AG20443 (cell line): ENCODE measurements around the gene EPN2.

Experiments
- DNase-seq: peaks from one replicate; pipeline ENCODE4 v3.0.0; 2012; ENCODE audit warnings: low spot score, mixed read lengths

Gene EPN2

DNA sequence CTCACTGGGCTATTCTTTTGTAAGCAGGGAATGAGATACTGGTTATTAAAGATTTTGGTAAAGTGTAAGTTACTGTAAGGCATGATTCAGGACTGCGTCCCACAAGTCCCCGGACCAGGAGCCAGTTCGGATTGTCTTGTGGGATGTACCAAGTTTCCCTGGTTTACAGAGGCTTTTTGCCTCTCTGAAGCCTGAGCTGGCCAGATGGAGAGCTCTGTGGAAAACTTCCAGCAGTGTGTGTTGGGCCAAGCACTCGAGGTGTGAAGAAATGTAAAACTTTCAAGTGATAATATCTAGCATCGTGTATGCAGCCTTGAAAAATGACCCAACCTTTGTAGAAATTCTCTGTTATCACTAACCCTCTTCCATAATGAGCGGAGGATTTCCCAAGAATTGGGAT lies 2.4 kb downstream of the EPN2 start:
- no peak for DNase-seq

DNA sequence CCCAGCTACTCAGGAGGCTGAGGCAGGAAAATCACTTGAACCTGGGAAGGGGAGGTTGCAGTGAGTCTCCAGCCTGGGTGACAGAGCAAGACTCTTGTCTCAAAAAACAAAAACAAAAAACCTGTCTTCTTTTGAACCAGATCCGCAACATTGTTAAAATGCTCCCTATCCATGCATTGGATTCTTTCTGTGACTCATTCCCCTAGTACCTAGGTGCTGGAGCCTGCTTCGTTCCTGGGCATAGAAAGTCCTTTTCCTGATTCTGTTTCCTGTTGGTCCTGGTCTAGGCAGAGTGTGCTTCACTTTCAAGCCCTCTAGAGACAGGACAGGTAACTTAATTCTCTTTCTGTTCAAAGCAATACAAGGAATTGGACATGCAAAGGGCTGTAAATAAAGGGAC lies 5.2 kb downstream of the EPN2 start:
- DNase-seq, result no peak

DNA sequence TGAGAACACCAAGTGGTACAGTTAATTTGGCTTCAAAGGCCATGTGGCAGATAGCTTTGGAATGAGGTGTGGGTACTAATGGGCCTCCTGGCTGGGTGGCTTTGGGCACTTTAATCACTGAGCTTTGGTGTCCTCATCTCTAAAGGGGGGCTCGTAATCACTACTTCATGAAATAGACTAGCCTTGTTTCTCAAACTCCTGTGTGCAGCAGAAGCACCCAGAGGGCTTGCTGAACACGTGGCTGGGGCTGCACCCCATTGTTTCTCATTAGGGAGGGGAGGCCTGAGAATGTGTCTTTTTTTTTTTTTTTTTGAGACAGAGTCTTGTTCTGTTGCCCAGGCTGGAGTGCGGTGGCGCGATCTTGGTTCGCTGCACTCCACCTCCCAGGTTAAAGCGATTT lies 5.8 kb downstream of the EPN2 start:
- DNase-seq, result no peak

DNA sequence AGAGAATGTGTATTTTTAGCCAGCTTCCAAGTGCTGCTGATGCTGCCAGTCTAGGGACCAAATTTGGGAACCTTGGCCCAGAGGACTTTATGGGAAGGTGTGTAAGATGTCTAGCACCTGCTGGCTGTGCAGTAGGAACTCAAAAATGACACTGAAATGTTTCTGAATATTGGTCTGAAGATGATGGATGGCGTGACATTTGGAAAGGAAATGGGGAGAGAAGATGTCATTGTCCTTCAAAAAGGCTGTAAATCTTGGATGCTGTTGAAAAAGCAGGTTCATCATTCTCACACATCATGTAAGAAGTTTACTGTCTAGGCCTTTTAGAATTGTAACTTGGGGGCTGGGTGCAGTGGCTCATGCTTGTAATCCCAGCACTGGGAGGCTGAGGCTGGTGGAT lies 6.7 kb downstream of the EPN2 start:
- no peak for DNase-seq

DNA sequence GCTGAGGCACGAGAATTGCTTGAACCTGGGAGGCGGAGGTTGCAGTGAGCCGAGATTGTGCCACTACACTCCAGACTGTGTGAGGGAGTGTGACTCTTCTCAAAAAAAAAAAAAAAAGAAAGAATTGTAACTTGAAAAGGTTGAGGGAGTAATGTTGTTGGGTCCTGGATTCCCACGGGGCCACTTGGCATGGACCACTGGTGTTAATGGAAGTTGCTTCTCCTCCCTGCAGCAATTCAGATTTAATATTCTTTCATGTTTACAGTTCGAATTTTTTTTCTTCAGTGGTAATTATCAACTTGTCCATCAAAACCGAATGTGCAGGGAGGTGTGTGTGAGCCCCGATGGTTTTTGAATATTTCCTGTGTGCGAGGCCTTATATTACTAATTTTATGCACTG lies 7.2 kb downstream of the EPN2 start:
- DNase-seq, result no peak

DNA sequence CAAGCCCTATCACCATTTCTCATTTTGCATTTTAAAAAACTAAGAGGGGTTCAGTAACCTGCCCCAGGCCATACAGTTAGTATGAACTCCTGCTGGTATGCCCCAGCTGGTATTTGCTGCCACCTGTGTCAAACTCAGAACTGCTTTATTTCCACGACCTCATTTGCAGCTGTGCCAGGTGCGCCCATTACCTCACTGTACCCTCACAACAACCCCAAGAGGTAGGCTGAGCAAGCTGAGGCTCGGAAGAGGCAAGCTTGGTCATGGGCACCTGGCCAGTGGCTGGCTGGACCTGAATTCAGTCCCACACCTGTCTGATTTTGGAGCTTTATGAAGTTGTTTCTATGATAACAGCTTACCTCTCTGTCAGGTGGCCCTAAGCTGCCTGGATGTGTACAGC lies 7.6 kb downstream of the EPN2 start:
- no peak for DNase-seq

DNA sequence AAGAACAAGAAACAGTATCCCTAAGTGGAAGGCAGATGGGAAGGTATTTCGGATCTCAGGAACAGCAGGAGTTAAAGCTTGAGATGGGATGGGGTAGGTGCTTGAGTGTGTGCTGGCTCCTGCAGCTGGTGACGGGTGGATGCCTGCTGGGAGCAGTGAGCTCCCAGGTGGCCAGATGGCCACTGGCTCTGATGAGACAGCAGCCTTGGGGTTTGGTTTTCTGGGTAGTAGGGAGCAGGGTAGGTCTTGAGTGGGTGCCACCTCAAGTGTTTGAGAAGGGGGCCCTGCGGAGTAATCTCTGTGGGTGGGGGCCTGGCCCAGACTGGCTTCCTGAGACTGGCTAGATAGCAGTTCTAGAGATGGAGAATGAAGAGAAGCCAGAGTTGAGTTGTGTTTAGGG lies 10.3 kb downstream of the EPN2 start:
- DNase-seq, result no peak

DNA sequence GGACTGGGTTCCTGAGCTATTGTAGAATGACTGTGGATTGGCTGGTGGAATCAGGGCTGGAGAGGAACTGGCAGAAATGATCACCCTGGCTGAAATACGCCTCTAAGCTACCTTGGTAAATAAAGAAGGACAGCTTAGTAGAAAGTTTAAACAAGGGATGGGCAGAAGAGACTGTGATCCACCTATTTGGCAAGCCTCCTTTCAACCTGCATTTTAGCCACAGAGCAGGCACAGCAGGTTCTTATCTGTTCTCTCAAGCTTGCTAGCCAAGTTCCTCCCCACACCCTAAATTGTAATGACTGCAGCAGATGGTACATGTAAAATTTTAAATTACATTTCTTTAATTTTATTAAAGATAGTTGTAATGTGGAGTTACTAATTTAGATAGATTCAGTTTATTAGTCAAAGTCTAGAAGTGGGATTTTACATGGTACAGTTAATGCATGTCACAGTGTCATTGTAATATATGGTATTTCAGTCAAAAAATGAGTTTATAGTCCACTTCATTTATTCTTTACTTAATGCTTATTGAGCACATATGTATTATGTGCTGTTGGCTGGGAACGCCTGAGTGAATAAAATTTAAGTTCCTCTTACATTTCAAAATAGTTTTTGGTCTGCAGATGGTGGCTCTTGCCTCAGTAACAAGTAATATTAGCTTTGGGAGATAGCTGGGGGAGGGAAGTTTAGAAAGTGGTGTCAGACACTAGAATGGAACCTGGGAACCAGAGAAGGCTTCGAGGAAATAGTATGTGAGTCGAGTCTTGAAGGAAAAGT lies 11.2 kb downstream of the EPN2 start:
- DNase-seq, result no peak

DNA sequence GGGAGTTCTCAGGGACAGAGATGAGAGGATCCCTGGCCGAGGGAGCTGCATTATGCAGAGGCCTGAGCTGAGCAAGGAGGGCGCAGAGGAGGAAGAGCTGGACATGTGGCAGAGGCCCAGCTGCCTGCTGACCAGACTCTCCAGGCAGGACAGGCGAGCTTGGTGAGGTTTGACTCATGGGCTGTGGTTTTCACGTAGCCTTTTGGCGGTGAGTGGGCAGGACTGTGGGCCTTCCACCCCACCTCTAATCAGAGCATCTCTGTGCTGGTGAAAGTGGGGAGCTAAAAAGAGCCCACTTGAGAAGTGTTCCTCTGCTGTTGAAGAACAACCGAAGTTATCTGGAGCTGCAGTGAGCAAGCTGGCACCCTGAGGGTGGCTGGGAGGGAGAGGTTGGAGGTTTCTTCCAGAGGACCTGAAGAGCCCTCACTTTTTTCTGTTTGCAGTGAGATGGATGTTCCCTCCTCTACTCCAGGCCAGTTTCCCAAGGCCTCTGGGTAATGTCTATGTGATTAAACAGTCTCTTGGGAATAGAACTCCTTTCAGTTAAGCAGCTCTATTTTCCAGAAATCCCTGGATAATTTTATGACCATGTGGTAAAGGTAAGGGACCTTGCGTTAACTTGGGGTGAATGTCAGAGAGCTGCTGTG lies 11.9 kb downstream of the EPN2 start:
- peak; percentile 93 for DNase-seq

DNA sequence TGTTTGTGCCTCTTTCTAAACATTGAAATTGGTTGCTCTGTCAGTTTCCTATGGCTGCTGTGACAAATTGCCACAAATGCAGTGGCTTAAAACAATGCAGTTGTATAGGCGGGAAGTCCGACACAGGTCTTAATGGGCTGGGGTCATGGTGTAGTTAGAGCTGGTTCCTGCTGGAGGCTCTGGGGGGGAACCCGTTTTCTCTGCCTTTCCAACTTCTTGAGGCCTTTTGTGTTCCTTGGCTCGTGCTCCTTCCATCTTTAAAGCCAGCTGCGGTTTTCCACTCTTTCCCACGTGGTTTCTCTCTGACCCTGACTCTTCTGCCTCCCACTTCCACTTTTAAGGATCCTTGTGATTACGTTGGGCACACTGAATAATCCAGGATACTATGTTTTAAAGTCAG lies 12.5 kb downstream of the EPN2 start:
- DNase-seq, result no peak

DNA sequence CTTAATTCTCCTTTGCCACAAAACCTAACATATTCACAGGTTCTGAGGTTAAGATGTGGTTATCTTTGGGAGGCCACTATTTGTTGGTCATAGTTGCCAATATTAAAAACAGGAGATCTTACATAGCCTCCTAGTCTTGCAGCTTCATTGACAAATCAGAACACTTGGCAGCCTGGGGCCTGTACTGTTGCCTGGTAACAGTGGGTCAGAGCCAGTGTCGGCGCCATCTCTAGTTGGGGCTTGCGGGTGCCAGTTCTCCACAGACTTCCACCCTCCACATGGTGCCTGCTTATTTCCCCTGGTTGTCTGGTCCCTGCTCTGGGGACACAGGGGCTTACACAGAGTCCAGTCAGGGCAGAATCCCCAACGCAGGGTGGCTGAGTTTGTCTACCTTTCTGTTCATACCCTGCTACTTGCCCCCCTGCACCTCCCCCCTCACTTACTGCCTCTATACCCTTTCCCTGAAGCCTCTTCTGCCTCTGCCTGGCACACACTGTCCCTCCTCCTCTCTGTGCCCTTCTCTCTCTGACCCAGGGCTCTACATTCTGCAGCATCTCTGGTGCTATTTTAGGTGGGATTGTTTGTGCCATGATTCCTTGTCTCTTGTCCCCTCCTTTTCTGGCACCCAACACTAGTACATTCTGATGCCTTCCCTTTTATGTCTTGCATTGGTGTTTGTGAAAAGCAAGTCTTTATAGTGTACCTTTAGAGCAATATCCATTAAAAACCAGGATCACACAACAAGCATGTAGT lies 13.4 kb downstream of the EPN2 start:
- DNase-seq, result no peak

DNA sequence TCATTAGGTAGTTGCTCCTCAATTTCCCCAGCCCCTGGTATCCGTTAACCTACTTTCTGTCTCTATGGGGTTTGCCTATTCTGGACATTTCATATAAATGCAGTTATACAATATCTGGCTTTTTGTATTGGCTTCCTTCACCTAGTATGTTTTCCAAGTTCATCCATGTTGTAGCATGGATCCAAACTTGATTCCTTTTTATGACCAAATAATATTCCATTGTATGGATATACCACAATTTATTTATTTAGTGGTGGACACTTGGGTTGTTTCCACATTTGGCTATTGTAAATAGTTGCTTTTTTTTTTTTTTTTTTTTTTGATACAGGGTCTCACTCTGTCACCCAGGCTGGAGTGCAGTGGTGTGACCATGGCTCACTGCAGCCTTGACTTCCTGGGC lies 15.9 kb downstream of the EPN2 start:
- no peak for DNase-seq

DNA sequence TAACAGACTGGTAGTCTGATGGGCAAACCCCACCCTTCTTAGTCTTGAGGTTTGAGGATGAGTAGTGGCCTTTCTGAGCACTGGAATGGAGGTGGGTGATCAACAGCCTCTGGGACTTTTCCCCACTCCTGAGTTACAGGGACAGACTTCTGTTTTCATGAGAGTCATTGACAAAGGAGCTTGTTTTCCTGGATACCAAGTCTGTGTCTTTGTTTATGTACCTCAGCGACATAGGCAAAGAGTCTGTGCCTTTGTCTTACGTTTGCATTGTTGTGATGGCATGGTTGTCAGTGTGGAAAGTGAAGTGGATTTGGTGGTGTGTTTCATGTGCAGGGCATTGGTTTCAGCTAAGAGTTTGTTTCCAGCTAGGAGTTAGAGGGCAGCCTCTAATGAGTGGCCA lies 17.5 kb downstream of the EPN2 start:
- no peak for DNase-seq

DNA sequence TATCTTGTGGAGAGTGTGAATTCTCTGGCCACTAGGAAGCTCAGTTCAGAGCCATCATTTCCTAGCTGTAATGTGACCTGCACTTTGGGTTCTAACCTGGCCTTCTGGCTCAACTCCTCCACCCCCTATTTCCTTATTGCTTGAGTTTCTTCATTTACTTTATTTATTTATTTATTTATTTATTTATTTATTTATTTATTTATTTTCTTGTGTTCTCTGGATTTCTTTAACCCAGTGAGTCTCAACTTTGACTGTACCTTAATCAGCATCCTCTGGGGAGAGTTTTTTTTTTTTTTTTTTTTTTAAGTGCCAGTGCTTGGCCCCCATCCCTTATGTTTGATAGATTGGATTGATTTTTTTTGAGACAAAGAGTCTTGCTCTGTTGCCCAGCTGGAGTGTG lies 18.1 kb downstream of the EPN2 start:
- no peak for DNase-seq

DNA sequence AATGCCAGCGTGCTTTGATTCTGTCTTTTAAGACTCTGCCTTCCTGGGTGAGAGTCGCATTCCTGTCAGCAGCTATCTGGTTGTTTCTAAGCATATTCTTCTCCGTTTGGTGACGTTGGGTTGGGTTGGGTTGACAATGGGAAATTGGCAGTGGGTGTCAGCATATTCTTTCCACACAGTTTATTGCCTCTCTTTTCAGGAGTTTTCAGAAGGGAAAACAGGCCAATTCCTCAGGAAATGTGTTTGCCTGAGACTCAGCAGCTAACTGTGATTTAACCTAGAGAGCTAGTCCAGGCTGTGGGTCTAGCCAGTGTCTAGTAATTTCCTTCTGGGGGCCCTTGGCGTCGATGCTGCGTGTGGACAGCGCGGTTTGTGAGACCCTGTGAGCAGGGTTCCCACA lies 21.2 kb downstream of the EPN2 start:
- no peak for DNase-seq

DNA sequence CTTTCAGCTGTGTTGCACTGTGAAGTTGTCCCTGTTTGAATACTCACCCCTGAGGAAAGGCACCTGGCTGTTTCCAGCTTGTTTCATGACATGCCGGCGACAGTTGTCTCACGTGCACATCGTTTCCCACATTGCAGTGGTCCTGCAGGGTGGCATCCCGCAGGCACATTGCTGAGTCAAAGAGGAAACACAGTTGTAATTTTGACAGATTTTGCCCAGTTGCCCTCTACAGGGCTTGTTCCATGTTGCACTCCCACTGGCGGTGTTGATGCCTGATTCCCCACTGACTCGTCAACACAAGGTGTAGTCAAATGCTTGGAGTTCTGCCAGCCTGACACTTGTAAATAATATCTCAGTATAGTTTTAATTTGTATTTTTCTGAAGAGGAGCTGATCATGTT lies 23.8 kb downstream of the EPN2 start:
- DNase-seq, result no peak

DNA sequence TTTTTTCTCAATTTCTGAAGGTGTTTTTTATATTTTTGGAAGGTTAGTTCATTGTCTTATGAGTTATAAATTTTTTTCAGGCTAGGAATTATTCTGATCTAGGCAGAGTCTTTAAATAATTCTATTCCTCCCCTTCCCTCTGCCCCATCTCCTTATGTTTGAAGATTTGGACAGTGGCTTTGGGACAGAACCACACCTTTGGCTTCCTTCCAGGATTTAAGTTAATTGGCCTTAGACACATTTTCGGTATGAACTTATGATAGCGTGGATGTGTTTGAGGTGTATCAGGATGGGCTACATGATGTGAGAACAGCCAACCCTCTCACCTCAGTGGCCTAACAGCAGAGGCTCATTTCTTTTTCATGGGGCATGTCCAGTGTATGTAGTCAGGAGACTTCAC lies 24.3 kb downstream of the EPN2 start:
- no peak for DNase-seq

DNA sequence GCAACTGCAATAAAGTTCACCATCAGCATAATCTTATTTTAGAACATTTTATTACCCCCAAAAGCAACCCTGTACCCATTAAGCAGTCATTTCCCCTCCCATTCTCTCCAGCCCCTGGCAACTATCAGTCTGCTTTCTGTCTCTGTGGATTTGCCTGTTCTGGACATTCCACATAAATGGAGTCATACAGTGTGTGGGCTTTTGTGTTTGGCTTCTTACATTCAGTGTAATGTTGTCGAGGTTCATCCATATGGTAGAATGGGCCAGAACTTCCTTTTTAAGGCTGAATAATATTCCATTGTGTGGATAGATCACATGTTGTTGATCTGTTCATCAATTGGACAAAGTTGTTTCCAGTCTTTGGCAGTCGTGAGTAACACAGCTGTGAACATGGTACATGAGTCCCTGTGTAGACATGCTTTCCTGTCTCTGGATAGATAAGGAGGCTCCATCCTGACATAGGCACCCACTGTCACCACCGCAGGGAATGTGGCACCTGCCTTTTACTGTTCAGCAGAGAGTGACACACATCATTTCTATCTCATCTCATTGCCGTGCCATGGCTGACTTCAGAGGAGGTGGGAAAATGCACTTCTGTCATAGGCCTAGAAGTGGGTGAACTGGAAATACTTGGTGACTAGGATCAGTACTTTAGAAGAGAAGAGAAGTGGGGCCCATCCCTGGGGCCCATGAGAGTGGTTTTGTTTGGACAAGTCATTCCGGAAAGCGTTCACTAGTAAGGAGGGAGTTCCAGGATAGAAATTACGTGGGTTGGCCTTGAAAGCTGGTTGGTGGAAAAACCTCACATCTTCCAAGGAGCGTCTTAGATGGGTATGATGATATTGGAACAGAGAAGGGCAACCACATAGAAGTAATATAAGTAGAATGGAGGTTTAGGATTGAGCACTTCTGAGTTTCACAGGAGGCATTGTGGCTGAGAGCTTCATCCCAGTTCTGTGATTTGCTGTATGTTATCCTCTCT lies 25.8 kb downstream of the EPN2 start:
- no peak for DNase-seq

DNA sequence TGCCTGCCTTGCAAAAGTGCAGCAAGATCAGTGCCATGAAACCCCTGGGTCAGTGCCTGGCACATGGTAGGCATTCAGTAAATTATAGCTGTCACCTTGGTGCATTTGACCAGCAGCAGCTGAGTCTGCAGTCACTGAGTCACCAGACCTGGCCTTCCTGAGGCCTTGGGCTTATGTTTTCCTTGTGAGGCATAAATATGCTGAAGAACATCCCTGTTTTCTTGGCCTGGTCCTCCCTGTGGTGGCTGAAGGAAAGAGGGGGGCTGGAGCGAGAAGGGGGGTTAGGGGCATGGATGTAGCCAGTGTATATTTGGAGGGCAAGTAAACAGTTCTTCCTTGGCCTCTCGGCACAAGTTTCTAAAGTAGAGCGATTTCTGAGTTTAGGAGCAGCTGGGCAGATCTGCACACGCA lies 26.5 kb downstream of the EPN2 start:
- DNase-seq, result peak; percentile 32

DNA sequence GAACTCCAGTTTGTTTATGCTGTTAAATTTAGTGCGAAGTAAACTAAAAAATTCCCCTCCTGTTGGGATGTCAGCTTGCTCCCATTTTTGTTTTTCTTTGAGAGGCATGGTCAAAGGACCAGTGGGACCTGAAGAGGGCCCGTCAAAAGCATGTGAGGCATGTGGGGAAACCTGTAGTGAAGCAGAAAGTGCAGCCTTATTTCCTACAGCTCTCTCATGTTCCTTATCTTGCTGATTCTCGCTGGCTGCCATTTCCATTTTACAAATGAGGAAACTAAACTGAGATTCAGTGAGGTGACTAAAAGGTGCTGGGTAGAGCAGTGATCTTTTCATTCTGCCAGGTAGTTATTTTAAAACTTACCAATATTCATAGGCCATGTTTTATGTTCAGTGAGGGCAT lies 27.1 kb downstream of the EPN2 start:
- DNase-seq, result no peak

DNA sequence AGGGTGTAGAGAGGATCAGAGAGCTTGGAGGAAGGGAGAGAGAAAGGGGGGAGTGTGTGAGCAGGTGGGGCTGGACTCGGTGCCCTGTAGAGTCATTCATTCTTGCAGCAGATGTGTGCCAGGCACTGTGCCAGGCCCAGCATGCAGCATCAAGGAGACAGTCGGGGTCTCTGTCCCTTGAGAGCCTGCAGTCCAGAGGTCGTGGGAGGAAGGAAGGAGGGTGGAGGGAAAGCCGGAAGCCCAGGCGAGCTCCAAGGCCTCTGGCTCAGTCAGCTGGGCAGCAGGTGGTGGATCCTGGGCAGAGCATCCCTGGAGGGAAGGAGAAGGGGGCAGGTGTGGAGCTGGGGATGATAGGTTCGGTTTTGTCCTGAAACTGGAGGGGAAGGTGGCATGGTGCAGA lies 27.5 kb downstream of the EPN2 start:
- DNase-seq, result no peak

DNA sequence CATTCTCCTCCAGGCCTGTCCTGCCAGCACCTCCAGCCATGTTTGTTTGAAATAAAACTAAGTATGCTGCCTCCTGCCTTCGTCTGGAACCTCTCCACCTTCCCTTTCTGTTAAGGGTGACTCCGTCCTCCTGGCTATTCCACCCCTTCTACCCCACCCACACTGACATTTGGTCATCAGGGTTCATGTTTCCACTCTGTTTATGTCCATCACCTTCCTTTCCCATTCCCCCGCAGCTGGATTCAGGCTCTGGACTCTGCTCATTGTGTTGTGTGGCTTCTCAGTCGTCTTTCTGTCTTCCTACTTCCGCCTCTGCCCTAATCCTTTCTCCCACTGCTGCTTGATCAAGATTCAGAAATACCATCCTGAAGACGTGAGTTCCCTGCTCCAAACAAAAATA lies 28.6 kb downstream of the EPN2 start:
- DNase-seq, result no peak
